Right lobe of liver (tissue), 6 donors: ENCODE results near the gene IGFL4. TPM values are rescaled to one million over a fixed set of nuclear protein-coding genes. Genes with fewer than 3 reads are reported as not detected.
A peak's percentile ranks its signal among the peaks of the same experiment; 100 is the strongest.

ENCODE experiments used
- ATAC-seq, 4 donors: fragments of 200-7000 bp; cut with Tn5 transposase; one replicate each; pipeline ENCODE4 v1.9.1; 2020; ENCODE audit warnings: mild to moderate bottlenecking in 4 of 4, moderate library complexity in 4 of 4
- DNase-seq, 3 donors: peaks; one replicate each; pipeline ENCODE4 v3.0.0-alpha.2; 2020
- H3K27ac ChIP-seq, 3 donors: fragments of 200-600 bp; one replicate each; pipeline ENCODE4 v1.8.0; 2022
- H3K27me3 ChIP-seq, 2 donors: fragments of 200-600 bp; one replicate each; pipeline ENCODE4 v1.8.0; 2022
- H3K36me3 ChIP-seq, 4 donors: fragments of 200-600 bp; sonication (generic) in 1 of 4; one replicate each; pipeline versions ENCODE4 v1.5.1 to v1.8.0; 2017 to 2022; ENCODE audit warnings: control low read depth in 1 of 4
- H3K4me1 ChIP-seq, 4 donors: fragments of 200-600 bp; sonication (generic) in 1 of 4; one replicate each; pipeline versions ENCODE4 v1.5.1 to v1.8.0; 2017 to 2022; ENCODE audit warnings: control low read depth in 1 of 4
- H3K4me3 ChIP-seq, 3 donors: fragments of 200-600 bp; one replicate each; pipeline ENCODE4 v1.8.0; 2022
- H3K9me3 ChIP-seq, 4 donors: fragments of 200-600 bp; sonication (generic) in 1 of 4; one replicate each; pipeline versions ENCODE4 v1.5.1 to v1.8.0; 2017 to 2022; ENCODE audit warnings: control low read depth in 1 of 4
- POLR2A ChIP-seq: fragments of 450-650 bp; IDR thresholded peaks from one replicate; pipeline ENCODE4 v1.6.1; 2017; ENCODE audit warnings: antibody characterized with exemption, mild to moderate bottlenecking
- WGBS: methylation state at CpG from one replicate; pipeline ENCODE4 v1.1.6; 2018; ENCODE audit warnings: low coverage, low lambda C conversion rate; ENCODE audit not compliant: insufficient coverage; ENCODE audit errors: missing lambda C conversion rate; 5-methylcytosine and 5-hydroxymethylcytosine counted together
- intact Hi-C, 2 donors: fragments of 100-400 bp; cut with DNase I; formaldehyde crosslinking; loops; one replicate each; pipeline versions ENCODE4 v1.11.2 to v1.14.1; 2022
- microRNA counts: library from miRNA; unstranded; fragments of <30 nt; microRNA quantifications from one replicate; lab custom pipeline; 2016
- microRNA-seq, 2 donors: library from miRNA; unstranded; fragments of <30 nt; microRNA quantifications; one replicate each; pipeline ENCODE4, GENCODE V29; 2019 to 2020
- small RNA-seq, 2 experiments: library from RNA; depleted of rRNA; stranded (forward); fragments of <200 nt; gene quantifications; one replicate each; pipeline ENCODE3, GENCODE V24; 2016
- total RNA-seq, 6 experiments: library from RNA; depleted of rRNA in 2 of 6; stranded (reverse); fragments of >200 nt in 2 of 6; fragmentation: NEBNext Ultra II Directional in 3 of 6; extraction: Animal tissue kit (Norgen Biotek cat#: 25700) in 3 of 6; gene quantifications; one replicate each; pipeline versions ENCODE4 v1.1.0 to v1.2.4, GENCODE V29; 2016 to 2023
- TF ChIP-seq, protein P1 (sequence below), 4 donors: fragments of 200-600 bp in 3 of 4; fragments of 450-650 bp in 1 of 4; IDR thresholded peaks; one replicate each; pipeline versions ENCODE4 v1.5.1 to v1.8.0; 2016 to 2022; ENCODE audit warnings: antibody characterized with exemption in 4 of 4, mild to moderate bottlenecking in 2 of 4
- donor health status: DM: no; HTN: yes; CAD: no.
- donor health status: DM: no; HTN: no; CAD: no.
- donor health status: DM: no; HTN: no; CAD: no.
- donor health status: DM: no; HTN: yes; CAD: no.
- donor health status: DM: no; HTN: yes; CAD: no.

IGFL4 gene
- total RNA-seq, 6 experiments from 2014 or later: not detected

DNA sequence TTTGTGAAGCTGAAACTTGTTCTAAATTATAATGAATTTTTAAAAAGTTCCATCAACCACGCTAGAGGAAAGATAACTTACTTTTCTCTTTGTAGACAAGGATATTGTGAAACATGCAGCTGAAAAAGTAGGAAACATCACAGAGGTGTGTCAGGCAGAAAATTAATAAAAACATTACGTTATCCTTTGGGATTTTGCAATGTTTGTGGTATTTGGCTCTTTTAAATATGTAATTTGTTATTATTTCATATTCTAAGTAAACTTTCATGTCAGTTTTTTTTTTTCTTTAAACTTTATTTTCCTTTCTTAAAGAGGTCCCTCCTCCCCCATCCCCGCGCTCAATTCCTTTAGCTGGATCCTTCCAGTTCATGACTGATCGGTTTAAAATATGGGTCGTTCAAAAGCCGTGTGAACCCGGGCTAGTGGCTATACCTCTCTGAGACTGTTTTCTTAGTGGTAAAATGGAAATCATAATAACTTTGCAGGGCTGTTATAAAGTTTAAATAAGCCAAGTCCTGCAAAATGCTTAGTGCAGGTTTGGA is 46.3 kb downstream of the IGFL4 start:
- intact Hi-C loops: no loop called here
- Histone ChIP-seq H3K4me3 (peak overlapping the region; percentile 47 to 58 (median 51)), H3K27me3 (no peaks in the 10 kb centered on the region), H3K4me1 (peaks cover 0 to 9% (median under 1%) of the 10 kb centered on the region in 4 donors), H3K36me3 (no peaks in the 10 kb centered on the region), H3K27ac (no peak overlapping the region), H3K9me3 (no peaks in the 10 kb centered on the region)
- WGBS: under 1% methylated on average over 8 of the region's 8 CpGs
- no peak for TF ChIP-seq POLR2A
- TF ChIP-seq, protein P1, sequence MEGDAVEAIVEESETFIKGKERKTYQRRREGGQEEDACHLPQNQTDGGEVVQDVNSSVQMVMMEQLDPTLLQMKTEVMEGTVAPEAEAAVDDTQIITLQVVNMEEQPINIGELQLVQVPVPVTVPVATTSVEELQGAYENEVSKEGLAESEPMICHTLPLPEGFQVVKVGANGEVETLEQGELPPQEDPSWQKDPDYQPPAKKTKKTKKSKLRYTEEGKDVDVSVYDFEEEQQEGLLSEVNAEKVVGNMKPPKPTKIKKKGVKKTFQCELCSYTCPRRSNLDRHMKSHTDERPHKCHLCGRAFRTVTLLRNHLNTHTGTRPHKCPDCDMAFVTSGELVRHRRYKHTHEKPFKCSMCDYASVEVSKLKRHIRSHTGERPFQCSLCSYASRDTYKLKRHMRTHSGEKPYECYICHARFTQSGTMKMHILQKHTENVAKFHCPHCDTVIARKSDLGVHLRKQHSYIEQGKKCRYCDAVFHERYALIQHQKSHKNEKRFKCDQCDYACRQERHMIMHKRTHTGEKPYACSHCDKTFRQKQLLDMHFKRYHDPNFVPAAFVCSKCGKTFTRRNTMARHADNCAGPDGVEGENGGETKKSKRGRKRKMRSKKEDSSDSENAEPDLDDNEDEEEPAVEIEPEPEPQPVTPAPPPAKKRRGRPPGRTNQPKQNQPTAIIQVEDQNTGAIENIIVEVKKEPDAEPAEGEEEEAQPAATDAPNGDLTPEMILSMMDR (IDR thresholded peaks at IDR 0.05): no peak
- DNase-seq (no peak), ATAC-seq (peak in 1 of 4 donors; percentile 14)

DNA sequence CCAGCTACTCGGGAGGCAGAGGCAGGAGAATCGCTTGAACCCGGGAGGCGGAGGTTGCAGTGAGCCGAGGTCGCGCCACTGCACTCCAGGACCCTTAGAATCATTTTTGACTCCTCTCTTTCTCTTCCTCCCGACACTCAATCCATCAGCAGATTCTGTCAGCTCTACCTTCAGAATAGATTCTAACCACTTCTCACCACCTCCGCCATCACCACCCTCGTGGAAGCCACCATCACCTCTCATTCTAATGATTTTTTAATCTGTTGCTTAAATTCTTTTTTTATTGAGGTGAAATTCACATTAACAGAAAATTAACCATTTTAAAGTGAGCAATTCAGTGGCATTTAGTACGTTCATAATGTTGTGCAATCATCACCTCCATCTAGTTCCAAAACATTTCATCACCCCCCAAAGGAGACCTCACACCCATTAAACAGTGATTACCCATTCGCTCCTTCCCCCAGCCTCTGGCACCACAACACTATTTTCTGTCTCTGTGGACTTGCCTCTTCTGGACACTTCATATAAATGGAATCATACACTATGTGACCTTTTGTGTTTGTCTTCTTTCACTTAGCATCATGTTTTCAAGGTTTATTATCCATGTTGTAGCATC is 50.6 kb downstream of the IGFL4 start:
- H3K4me1 ChIP-seq: peaks cover 0 to 3% (median 0%) of the 10 kb centered on the region in 4 donors
- no peaks in the 10 kb centered on the region for H3K36me3 ChIP-seq
- WGBS: 46% methylated on average over 5 of the region's 12 CpGs
- no peak for DNase-seq
- H3K9me3 ChIP-seq: no peaks in the 10 kb centered on the region
- no peak for ATAC-seq
- TF ChIP-seq, protein P1 (IDR thresholded peaks at IDR 0.05): no peak
- no peak for TF ChIP-seq POLR2A
- no peaks in the 10 kb centered on the region for H3K27me3 ChIP-seq
- no peak overlapping the region for H3K27ac ChIP-seq
- H3K4me3 ChIP-seq: no peak overlapping the region
- intact Hi-C loops: no loop called here

MicroRNAs within 50 kb of the gene (microRNA counts, 767-probe panel; counts per million panel counts)
- 237 counts per million for microRNA hsa-miR-769-3p (lab: Ali Mortazavi, UCI)
- microRNA hsa-miR-769-5p (lab: Ali Mortazavi, UCI): 237 counts per million

Small RNAs within 50 kb of the gene (microRNA-seq; reads per million reads assigned to microRNA genes)
- 41.9 to 49.4 reads per million in 2 donors for gene MIR769

Small RNAs within 50 kb of the gene (small RNA-seq; reads per million reads assigned to genes)
- 57.5 to 66.3 reads per million in 2 experiments for gene MIR769

Other genes with a start within 250 kb of the IGFL4 start
- gene DMWD, start 248.2 kb downstream of the IGFL4 start, total RNA-seq: 10 to 100 TPM in 4 of 6 experiments, 1 to 10 TPM in 2; 8.3 to 14.3 (median 11.9) TPM
- not detected for gene RSPH6A, start 225.7 kb downstream of the IGFL4 start, total RNA-seq
- 10 to 100 TPM; 31.1 to 50.1 (median 42.0) TPM for gene SYMPK, start 177.9 kb downstream of the IGFL4 start, total RNA-seq
- 10 to 100 TPM; 18.2 to 36.1 (median 25.3) TPM for gene FOXA3, start 176.7 kb downstream of the IGFL4 start, total RNA-seq
- gene IRF2BP1, start 154.9 kb downstream of the IGFL4 start, total RNA-seq: 10 to 100 TPM; 12.8 to 21.5 (median 15.5) TPM
- 1 to 10 TPM; 2.5 to 5.2 (median 3.9) TPM for gene MYPOP, start 138.4 kb downstream of the IGFL4 start, total RNA-seq
- not detected for gene NANOS2, start 126.2 kb downstream of the IGFL4 start, total RNA-seq
- gene NOVA2, start 67.1 kb downstream of the IGFL4 start, total RNA-seq: 1 to 10 TPM in 2 of 6 experiments, under 1 TPM in 4; 0.66 to 2.5 (median 0.85) TPM
- gene CCDC61, start 45.5 kb downstream of the IGFL4 start, total RNA-seq: 1 to 10 TPM; 5.8 to 9.7 (median 8.1) TPM
- gene PGLYRP1, start 17.9 kb downstream of the IGFL4 start, total RNA-seq: 1 to 10 TPM in 1 of 6 experiments, under 1 TPM in 1, not detected in 4; 0.86 to 1.1 TPM
- gene IGFL3, start 83.7 kb upstream of the IGFL4 start, total RNA-seq: not detected
- gene IGFL2, start 107.2 kb upstream of the IGFL4 start, total RNA-seq: not detected
- gene IGFL1, start 188.7 kb upstream of the IGFL4 start, total RNA-seq: not detected